NCI-H748 (cell line): ENCODE data around the gene FAH.
"Not testable (repeated sequence)": the region's sequence is repeated elsewhere in the genome, so short reads cannot be mapped to it uniquely, and the experiment has no call there.

Source experiments
- DNase-seq: peaks from one replicate; lab custom pipeline; 2025; ENCODE audit not compliant: unreplicated experiment; lab: John Stamatoyannopoulos, UW

Gene FAH

GRCh38 chr15:80152896-80153876, at the start of gene FAH:
TSS of gene FAH (plus strand) at chr15:80152999. CDS start at chr15:80153055, 56 bp downstream.
- DNase-seq, result peak; percentile 64

- DNase-seq, result no peak
Measured at GRCh38 chr15:80105193-80105592, 47.6 kb upstream of the FAH start.

- DNase-seq, result no peak
Measured at GRCh38 chr15:80105595-80105994, 47.2 kb upstream of the FAH start.

- DNase-seq, result no peak
Measured at GRCh38 chr15:80106051-80106450, 46.7 kb upstream of the FAH start.

GRCh38 chr15:80107204-80107603, 45.6 kb upstream of the FAH start:
- DNase-seq, result no peak

- DNase-seq, result no peak
Measured at GRCh38 chr15:80107774-80108173, 45.0 kb upstream of the FAH start.

- no peak for DNase-seq
Measured at GRCh38 chr15:80109388-80109787, 43.4 kb upstream of the FAH start.

- no peak for DNase-seq
Measured at GRCh38 chr15:80110920-80111319, 41.9 kb upstream of the FAH start.

GRCh38 chr15:80114114-80114513, 38.7 kb upstream of the FAH start:
- no peak for DNase-seq

- no peak for DNase-seq
Measured at GRCh38 chr15:80115021-80115420, 37.8 kb upstream of the FAH start.

- DNase-seq, result no peak
Measured at GRCh38 chr15:80118956-80119355, 33.8 kb upstream of the FAH start.

- no peak for DNase-seq
Measured at GRCh38 chr15:80120636-80121035, 32.2 kb upstream of the FAH start.

GRCh38 chr15:80121546-80121945, 31.3 kb upstream of the FAH start:
- DNase-seq, result peak; percentile 0

- DNase-seq, result no peak
Measured at GRCh38 chr15:80123034-80123433, 29.8 kb upstream of the FAH start.

- DNase-seq, result not testable (repeated sequence)
Measured at GRCh38 chr15:80127253-80127652, 25.5 kb upstream of the FAH start.

- no peak for DNase-seq
Measured at GRCh38 chr15:80127911-80128310, 24.9 kb upstream of the FAH start.

GRCh38 chr15:80132382-80132781, 20.4 kb upstream of the FAH start:
- DNase-seq, result no peak

GRCh38 chr15:80136854-80137253, 15.9 kb upstream of the FAH start:
- DNase-seq, result no peak

- DNase-seq, result no peak
Measured at GRCh38 chr15:80138961-80139360, 13.8 kb upstream of the FAH start.

- DNase-seq, result no peak
Measured at GRCh38 chr15:80140909-80141308, 11.9 kb upstream of the FAH start.

- no peak for DNase-seq
Measured at GRCh38 chr15:80141916-80142598, 10.7 kb upstream of the FAH start.

- DNase-seq, result no peak
Measured at GRCh38 chr15:80142646-80143045, 10.2 kb upstream of the FAH start.
